NCI-H2196 treated with DMSO at 0.1 percent for 48 hours (cell line): Measurements from ENCODE around the gene SGK1.

Experiments used
- DNase-seq: peaks from one replicate; lab custom pipeline; 2025; ENCODE audit not compliant: unreplicated experiment; lab: John Stamatoyannopoulos, UW

SGK1 gene

DNA sequence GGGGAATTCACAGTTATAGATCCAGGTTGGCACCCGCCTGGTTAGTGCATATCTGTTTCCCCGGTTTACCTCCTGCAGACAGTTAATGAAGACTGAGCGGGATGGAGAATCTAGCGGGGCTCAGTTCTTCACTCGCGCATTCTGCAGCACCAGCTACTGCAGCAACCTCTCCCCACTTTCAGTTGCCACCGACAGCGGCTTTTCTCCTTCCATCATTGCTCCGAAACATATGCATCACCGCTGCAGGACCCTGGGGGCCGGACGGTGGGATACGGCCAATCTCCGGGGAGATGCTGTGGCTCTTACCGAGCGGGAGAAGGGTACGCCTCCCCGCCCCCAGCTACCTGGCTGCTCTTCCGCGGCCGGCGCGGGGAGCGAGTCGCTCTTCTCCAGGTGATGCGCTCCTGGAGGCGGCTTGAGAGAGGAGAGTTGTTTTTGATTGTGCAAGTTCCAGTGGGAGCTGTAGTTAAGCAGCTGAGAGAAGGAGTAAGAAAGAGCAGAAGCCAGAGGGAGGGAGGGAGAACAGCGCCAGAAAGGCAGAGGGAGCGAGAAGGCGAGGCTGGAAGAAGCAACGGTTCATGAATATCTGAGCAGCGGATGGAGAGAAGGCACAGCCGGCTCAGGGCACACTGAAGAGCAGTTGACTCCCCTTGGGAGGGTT lies at the start of gene SGK1:
Gene SGK1, minus strand, starts transcription at position 642 of the 661 bp plus-strand sequence. CDS start 652 bp downstream, outside the sequence.
- DNase-seq = peak; percentile 47

- DNase-seq = no peak
Measured at GRCh38 chr6:134363323-134364039, 45.6 kb upstream of the SGK1 start.

GRCh38 chr6:134361011-134361410 lies 43.1 kb upstream of the SGK1 start:
- DNase-seq = no peak

- DNase-seq = no peak
Measured at GRCh38 chr6:134359302-134359701, 41.4 kb upstream of the SGK1 start.

GRCh38 chr6:134358320-134358719 lies 40.4 kb upstream of the SGK1 start:
- no peak for DNase-seq

- no peak for DNase-seq
Measured at GRCh38 chr6:134357022-134357487, 39.1 kb upstream of the SGK1 start.

DNA sequence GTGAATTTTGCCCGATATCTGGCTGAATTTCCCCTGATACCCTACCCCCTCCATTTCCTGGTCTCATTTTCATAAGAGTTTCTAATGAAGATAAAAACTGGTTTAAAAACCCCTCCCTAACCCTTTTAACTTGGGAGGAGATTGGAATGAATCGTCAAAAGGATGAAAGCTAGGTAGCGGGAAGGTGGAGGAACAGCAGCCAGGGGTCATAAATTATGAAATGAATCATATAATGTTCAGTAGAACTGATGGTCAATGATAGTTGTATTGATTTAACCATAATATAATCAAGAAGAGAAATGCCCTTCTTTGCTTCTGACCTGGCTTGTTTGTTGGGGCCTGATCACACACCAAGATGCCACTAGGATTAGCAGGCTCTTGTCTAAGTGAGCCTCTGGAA lies 38.5 kb upstream of the SGK1 start:
- DNase-seq = no peak

DNA sequence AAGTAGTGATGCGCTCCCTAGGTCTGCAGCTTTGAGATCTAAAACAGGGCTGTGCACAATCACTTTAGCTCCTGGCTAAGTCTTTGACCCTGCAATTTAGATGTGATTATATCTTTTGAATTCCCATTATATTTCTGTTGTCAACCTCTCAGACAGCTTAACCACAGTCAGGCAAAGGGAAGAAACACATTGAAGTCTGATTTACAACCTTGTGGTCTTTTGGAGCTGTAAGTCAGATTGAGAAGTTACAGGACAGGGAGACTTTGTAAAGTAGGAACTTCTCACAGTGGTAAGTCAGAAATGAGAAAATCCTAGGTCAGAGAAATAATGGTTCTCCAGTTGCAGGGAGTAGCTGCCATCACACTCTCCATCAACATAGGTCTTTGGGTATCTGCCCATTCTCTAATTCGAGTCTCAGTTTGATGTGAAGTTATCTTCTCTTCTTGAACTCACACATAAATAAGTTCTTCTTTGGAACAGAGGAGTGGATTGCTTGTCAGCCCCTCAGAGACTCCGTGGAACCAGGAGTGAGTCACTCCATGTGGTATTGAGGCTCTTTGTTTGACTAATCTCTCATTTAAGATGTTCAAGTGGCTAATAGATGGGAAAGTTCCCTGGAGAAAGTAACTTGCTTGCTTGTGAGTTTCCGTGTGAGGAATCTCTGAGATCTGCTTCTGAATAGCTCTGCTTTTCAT lies 35.0 kb upstream of the SGK1 start:
- DNase-seq = no peak

DNA sequence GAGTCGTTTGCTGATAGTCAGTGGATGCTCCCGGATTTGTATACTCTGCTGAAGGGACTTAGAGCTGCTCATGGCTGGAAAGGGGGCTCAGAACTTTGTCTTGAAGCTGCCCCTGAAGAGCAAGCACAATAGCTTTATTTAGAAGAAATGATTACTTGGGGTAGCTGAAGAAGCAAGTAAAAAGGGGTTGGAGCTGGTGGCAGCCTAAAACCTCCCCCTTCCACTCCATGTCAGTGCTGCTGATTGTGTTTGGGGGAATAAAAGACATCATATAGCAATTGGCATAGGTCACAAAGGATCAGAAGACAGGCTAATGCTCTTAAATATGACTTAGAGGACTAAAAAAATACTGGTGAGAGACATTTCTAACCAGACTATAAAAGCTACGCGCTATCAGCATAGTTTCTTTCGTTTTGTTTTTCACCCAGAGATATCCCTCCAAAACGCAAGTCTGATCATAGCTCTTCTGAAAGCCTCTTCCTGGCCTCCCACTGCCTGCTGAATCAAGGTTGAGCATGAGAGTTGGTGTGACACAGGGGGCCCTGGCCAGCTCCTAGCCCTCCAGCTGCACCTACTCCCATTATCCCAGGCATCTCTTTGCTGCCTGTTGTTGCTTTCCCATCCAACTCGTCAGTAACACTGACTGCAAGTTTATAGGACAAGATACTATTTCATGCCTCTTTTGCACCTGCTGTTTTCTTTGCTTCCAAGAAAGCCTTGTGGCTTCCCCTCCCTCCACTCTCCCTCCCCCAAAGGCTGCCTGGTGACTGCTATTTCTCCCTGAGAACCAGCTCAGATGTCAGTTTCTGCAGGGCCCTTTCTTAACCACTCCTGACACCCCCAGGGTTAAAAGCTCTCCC lies 33.9 kb upstream of the SGK1 start:
- DNase-seq = peak; percentile 46

DNA sequence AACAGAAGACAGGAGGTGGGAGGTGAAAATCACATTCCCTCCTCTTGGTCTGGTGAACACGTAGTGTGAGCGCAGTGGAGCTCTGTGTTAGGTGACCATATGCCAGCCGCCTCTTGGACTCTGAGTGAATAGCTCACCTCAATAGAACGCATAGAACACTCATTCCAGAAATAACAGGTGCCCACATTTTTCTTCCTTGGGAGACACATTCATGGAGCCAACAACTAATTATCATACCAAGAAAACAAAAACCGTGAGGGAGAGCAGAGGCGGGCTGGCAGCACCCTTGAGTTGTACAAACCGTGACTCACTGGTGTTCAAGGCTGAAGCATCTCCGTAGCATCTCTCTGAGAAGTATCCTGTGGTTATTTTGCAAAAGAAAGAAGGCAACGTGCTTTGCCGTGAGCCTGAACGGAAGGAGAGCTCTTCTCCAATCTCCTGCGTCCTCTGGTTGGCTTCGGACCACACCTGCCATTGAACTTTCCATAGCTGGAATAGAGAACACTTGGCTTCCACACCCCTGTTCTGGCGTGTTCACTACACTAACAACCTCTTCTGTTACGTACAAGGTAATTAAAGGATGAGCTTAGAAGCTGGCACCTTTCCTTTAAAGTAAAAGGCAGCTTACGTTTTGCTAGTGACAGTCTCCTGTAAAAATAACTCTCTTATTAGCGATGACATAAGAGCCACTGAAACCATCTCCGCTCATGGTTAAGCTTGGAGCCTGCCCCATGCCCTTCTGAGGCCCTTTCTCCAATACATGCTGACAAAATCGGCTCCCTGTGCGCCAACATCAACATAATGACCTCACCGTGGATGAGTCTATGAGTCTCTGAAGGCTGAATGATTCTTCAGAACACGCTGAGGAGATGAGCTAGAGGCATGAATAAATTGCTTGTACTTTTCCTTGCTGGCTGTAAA lies 30.2 kb upstream of the SGK1 start:
- no peak for DNase-seq

DNA sequence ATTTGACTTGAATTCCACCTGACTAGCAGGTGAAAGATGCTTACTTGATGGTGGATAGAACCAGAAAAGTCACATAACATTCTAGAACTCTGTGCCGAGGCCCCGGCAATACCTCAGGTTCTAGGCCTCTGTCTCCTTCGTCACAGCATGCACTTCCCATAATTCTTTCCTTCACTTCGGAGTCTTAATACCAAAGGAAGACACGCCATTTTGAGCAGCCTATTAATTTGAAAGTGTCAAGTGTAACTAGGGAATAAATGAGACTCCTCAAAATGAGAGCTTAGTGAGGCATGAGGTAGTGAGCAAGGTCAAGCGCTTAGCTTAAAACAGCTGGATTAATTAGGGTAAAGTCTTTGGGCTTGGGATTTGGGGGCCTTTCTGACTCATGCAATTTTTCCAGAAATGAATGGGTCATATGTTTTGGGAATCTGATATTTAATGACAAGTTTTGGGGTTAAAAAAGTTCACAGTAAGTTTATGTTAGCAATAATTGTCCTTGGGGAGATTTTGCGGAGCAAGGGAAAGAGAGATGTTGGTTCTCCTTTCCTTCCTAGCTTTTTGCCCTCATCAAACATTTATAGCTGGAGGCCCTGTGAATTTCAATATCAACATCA lies 29.1 kb upstream of the SGK1 start:
- no peak for DNase-seq

DNA sequence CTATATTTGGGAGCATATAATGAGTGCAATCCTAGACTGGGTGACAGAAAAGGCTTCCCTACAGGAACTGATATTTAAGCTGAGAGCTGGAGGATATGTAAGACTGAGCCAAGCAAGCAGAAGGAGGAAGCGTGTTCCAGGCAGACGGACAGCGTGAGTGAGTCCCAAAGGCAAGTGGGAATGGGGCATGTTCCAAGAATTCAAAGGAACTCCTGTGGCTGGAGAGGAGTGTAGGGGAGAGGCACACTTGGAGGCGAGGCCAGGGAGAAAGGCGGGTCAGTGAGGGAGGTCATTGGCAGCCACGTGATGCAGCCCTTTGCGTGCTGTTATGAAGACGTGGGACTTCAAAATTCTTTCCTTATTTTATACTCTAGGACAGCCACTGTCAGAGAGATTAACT lies 27.9 kb upstream of the SGK1 start:
- no peak for DNase-seq

DNA sequence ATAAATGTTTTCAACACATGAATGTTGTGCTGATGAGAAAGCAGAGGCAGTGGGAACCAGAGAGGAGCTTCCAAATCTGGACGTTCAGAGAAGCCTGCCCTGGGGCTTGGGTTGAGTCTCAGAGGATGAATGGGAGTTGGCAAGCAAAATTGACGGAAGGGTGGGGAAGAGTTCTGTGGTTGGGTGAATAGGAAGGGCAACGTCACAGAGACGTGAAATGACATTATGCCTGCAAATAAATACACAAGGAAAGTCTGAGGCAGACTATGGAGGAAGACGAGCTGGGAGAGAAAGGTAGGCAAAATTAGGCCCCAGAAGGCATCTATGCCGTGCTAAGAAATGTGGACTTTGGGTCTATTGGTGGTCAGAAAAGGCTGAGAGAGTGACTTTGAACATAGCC lies 25.2 kb upstream of the SGK1 start:
- no peak for DNase-seq

DNA sequence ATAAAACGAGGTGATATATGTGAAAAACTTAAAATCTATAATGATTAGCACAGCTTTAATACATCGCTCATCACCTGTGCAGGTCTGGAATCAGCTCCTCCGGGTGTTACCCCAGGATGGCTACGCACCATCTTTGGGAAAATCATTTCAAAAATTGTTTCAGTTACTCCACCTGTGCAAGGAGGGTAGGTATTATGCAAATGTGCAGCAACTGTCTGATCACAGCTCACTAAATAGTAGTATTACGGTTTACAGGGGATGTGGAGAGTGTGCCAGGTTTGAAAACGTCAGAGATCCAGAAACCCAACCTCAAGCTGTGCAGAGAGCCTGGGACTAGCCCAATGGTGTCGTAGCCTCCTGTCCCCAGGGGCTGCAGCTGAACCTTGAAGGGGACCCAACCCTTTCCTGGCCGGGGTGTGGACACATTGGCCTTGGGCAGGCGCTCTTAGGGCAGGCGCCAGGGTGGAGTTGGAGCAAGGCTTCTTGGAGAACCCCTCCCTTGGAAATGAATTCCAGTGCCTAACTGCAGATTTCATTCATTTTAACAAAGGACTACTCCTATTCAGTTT lies 24.2 kb upstream of the SGK1 start:
- DNase-seq = no peak

GRCh38 chr6:134340179-134340975 lies 22.5 kb upstream of the SGK1 start:
- DNase-seq = no peak

DNA sequence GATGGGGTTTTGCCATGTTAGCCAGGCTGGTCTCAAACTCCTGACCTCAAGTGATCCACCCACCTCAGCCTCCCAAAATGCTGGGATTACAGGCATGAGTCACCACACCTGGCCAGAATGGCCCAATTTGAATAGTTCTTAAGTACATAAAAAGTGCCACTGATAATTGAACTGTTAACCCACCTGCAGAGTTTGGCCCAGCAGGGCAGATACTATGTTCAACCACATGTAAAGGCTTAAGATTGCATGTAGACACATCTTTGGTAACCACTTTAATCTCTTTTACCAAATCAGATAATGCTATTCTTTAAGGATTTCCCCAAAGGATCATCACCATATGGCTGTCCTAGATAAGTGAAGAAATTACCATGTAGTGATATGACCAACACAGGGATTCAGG lies 21.3 kb upstream of the SGK1 start:
- no peak for DNase-seq

DNA sequence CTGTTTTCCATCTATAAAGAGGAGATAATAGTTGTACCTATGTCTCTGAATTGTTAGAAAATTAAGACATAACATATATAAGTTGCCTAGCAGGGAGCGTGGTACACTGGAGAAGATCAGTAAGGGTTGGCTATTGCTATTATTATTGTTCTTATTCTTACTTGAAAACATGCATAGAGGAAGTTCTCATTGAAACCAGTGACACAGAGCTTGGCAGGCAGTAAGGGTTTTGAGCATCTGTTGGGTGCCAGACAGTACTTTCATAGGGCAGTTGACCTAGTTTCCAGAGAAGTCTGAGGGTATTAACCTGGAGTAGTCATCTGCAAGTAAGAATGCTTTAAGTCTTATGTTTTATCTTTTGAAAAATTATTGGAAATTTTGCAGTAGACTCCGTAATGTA lies 13.3 kb upstream of the SGK1 start:
- DNase-seq = no peak

- no peak for DNase-seq
Measured at GRCh38 chr6:134330555-134330954, 12.6 kb upstream of the SGK1 start.

DNA sequence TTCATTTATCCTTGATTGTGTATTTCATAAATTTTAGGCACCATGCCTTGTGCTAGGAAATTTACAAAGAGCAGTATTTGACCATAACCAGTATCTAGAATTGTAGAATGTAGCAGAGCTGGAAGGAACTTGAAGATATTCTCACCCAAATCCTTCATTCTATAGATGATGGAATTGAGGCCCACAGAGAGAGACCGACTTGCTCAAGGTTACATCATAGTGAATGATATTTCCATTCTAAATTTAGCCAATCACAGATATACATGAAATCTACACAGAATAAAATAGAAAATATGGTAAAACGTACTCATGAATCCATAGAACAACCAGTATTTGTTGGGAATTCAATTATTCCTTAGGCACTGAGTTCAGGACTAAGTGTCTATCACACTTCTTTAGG lies 10.9 kb upstream of the SGK1 start:
- no peak for DNase-seq
